Measurements from ENCODE around the gene KAZN. TPM values are rescaled to one million over a fixed set of nuclear protein-coding genes. Genes with fewer than 3 reads are reported as not detected.

Gene KAZN
- total RNA-seq, 2 experiments from 2014 or later = 0.22 to 0.55 TPM

DNA sequence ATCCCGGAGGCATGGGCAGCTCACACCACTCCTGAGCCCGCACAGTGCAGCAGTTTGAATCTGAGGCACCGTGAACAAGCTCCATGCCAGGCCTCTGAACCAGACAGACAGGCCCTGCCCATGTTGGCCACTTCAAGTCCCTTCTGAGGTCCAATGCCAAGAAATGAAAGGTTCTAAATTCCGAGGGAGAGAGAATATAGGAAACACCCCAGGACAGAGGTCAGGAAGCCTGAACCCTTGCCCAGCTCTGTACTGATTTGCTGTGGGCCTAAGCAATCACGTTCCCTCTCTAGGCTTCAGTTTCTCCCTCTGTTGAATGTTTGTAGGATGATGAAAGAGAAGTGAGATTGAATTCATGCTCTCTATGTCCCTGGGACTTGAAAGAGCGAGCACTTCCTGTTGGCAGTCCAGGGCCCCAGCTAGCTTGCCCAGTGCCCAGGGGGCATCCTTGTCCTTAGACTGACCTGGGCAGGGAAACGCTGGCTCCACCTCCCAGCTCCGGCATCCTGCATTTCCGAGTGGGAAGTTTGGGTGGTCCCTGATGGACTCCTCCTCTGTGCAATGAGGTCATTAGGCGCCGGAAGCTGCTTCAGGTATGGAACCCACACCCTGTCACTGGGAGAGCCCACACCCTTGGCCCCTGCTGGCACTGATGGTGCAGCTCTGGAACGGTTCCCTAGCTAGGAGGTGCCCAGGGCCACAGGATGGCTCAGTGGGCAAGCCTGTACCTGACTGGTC lies 312.7 kb downstream of the KAZN start:
- ATAC-seq (ENCODE audit: poor library complexity) = no peak
- H3K27ac ChIP-seq (ENCODE audit: low read depth in 1 of 2, low read length in 2 of 2) = no peak overlapping the region
- H3K27me3 Mint-ChIP-seq = no peaks in the 10 kb centered on the region
- no peaks in the 10 kb centered on the region for H3K27me3 ChIP-seq (ENCODE audit: control insufficient read depth in 1 of 2, insufficient read depth in 2 of 2, low read length in 2 of 2)
- H3K4me3 ChIP-seq (ENCODE audit: low read length) = no peak overlapping the region
- H3K4me1 Mint-ChIP-seq (ENCODE audit: low read depth) = no peaks in the 10 kb centered on the region
- H3K4me1 ChIP-seq (ENCODE audit: insufficient read depth, low read length) = no peaks in the 10 kb centered on the region
- H3K36me3 Mint-ChIP-seq (ENCODE audit: low read depth) = no peaks in the 10 kb centered on the region
- no peak overlapping the region for H3K4me3 Mint-ChIP-seq
- H3K36me3 ChIP-seq (ENCODE audit: insufficient read depth, low read length) = no peaks in the 10 kb centered on the region
- H3K9me3 ChIP-seq (ENCODE audit: control insufficient read depth in 1 of 2, insufficient read depth in 1 of 2, low read length in 2 of 2) = no peaks in the 10 kb centered on the region
- ChIA-PET POLR2A (no interaction called here), CTCF (no interaction called here)
- no peak overlapping the region for H3K27ac Mint-ChIP-seq
- no peaks in the 10 kb centered on the region for H3K9me3 Mint-ChIP-seq
- TF ChIP-seq, protein P1, sequence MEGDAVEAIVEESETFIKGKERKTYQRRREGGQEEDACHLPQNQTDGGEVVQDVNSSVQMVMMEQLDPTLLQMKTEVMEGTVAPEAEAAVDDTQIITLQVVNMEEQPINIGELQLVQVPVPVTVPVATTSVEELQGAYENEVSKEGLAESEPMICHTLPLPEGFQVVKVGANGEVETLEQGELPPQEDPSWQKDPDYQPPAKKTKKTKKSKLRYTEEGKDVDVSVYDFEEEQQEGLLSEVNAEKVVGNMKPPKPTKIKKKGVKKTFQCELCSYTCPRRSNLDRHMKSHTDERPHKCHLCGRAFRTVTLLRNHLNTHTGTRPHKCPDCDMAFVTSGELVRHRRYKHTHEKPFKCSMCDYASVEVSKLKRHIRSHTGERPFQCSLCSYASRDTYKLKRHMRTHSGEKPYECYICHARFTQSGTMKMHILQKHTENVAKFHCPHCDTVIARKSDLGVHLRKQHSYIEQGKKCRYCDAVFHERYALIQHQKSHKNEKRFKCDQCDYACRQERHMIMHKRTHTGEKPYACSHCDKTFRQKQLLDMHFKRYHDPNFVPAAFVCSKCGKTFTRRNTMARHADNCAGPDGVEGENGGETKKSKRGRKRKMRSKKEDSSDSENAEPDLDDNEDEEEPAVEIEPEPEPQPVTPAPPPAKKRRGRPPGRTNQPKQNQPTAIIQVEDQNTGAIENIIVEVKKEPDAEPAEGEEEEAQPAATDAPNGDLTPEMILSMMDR (IDR thresholded peaks at IDR 0.05) = no peak
- intact Hi-C loops (cut with DNase I, micrococcal nuclease) = no loop called here
- DNase-seq = no peak

DNA sequence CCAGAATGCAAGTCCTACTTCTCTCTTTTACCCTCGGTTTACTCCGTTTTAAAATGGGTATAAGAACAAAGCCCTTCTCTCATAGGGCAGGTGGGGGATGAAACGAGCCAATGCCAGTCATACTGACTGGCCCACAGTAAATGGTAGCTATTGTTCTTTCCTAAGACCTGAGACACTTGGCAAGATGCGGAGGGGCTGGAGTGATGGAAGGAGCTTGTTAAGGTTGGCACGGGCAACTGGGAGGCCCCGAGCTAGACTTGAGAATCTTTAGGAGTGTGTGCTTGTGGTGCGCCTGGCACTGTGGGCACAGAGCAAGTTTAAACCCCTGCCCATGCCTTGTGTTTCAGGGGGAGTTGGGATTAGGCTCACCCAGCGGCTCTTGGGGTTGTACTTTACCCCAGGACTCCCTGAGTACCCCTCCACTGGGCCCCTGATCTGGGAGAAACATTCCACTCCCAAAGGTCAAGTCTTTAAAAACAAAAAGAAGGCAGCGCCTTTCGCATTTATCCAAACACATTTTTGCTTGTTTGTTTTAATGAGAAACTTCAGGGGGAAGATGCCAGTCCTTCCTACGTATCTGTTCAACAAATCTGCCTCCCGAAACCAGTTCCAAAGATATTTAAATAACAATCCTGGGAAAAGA lies 314.5 kb downstream of the KAZN start:
- Mint-ChIP-seq H3K36me3 (ENCODE audit: low read depth) (no peaks in the 10 kb centered on the region), H3K27ac (no peak overlapping the region), H3K27me3 (no peaks in the 10 kb centered on the region), H3K4me1 (ENCODE audit: low read depth) (no peaks in the 10 kb centered on the region), H3K9me3 (no peaks in the 10 kb centered on the region), H3K4me3 (no peak overlapping the region)
- Histone ChIP-seq H3K9me3 (ENCODE audit: control insufficient read depth in 1 of 2, insufficient read depth in 1 of 2, low read length in 2 of 2) (no peaks in the 10 kb centered on the region), H3K4me3 (ENCODE audit: low read length) (no peak overlapping the region), H3K27me3 (ENCODE audit: control insufficient read depth in 1 of 2, insufficient read depth in 2 of 2, low read length in 2 of 2) (peaks cover 0 to under 1% of the 10 kb centered on the region in 2 experiments), H3K27ac (ENCODE audit: low read depth in 1 of 2, low read length in 2 of 2) (no peak overlapping the region), H3K4me1 (ENCODE audit: insufficient read depth, low read length) (no peaks in the 10 kb centered on the region), H3K36me3 (ENCODE audit: insufficient read depth, low read length) (no peaks in the 10 kb centered on the region)
- POLR2A ChIA-PET = no interaction called here
- TF ChIP-seq, protein P1 (IDR thresholded peaks at IDR 0.05) = no peak
- ATAC-seq (ENCODE audit: poor library complexity) = no peak
- no peak for DNase-seq
- CTCF ChIA-PET = no interaction called here
- intact Hi-C loops (cut with DNase I, micrococcal nuclease) = no loop called here

- ChIA-PET POLR2A (no interaction called here), CTCF (no interaction called here)
- Mint-ChIP-seq H3K27me3 (peaks cover under 1% of the 10 kb centered on the region), H3K4me1 (ENCODE audit: low read depth) (no peaks in the 10 kb centered on the region), H3K4me3 (no peak overlapping the region), H3K9me3 (no peaks in the 10 kb centered on the region), H3K27ac (no peak overlapping the region), H3K36me3 (ENCODE audit: low read depth) (no peaks in the 10 kb centered on the region)
- H3K36me3 ChIP-seq (ENCODE audit: insufficient read depth, low read length) = no peaks in the 10 kb centered on the region
- ATAC-seq (ENCODE audit: poor library complexity) (no peak), DNase-seq (no peak)
- no peak overlapping the region for H3K27ac ChIP-seq (ENCODE audit: low read depth in 1 of 2, low read length in 2 of 2)
- peaks cover 0 to 3% of the 10 kb centered on the region in 2 experiments for H3K27me3 ChIP-seq (ENCODE audit: control insufficient read depth in 1 of 2, insufficient read depth in 2 of 2, low read length in 2 of 2)
- intact Hi-C loops (cut with DNase I, micrococcal nuclease) = no loop called here
- no peaks in the 10 kb centered on the region for H3K4me1 ChIP-seq (ENCODE audit: insufficient read depth, low read length)
- no peaks in the 10 kb centered on the region for H3K9me3 ChIP-seq (ENCODE audit: control insufficient read depth in 1 of 2, insufficient read depth in 1 of 2, low read length in 2 of 2)
- no peak overlapping the region for H3K4me3 ChIP-seq (ENCODE audit: low read length)
- TF ChIP-seq, protein P1 (IDR thresholded peaks at IDR 0.05) = no peak
Measured at GRCh38 chr1:14913482-14914177, 315.1 kb downstream of the KAZN start.

Measured in CD4-positive, alpha-beta T cell (primary cell).